Measurements from ENCODE around the gene SMG6. TPM values are rescaled to one million over a fixed set of nuclear protein-coding genes. Genes with fewer than 3 reads are reported as not detected.
A peak's percentile ranks its signal among the peaks of the same experiment; 100 is the strongest.

SMG6 gene
- total RNA-seq, 1 donor from 2014 or later = 10.3 TPM

DNA sequence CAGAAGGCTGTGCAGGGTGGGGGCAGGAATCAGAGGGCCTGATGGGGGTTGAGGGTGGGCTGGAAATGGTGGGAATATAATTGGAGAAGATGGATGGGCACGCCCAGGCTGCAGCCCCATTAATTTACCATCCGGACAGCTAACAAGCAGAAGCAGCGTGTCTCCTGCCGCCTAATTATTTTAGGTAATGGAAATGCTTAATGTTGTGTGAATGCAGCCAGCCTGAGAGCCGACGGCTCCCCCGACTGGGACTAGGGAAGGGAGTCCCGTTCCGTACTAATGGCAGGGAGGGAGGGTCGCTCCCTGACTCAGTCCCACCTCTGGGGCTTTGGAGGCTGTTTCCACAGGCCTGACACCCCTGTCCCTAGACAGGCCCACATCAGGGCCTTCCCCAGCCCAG is 266.4 kb downstream of the SMG6 start:
- no peak for DNase-seq (ENCODE audit: low spot score)
- ATAC-seq = no peak

DNA sequence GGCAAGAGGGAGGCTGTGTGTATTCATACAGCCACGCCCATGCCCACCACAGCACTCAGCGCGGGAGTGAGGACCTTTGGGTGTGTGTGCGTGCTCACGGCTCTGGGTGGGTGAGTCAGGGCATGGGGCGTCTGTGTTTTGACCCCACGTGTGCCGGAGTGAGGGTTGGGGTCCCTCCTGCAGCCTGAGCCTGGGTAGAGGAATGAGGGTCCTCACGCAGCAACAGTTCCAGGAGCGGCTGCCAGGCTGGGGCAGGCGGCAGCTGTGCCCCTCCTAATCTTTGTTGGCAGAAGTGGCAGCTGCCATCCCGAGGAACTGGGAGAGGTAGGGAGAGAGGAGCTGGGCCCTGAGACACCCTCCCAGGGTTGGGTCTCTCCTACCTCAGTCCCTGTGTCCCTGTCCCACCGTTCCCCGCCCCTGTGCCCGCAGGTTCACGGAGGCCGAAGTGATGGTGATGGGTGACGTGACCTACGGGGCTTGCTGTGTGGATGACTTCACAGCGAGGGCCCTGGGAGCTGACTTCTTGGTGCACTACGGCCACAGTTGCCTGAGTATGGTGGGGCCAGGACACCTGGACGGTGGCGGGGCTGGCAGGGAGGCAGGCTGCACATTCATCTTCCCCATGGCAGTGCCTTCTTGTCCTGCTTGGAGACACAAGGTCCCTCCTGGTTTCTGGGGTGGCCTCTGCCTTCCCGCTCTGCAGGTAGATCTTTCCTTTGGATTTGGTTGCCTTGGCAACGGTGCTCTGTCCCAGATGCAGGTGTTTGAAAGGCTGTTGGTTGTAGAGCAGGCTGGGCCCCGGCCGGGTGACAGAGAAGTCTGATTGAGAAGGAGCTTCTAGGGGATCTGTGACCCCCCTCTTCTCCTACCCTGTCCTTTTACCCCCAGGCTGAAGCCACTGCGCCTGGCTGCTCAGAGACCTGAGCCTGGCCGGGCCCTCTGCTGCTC is 267.8 kb downstream of the SMG6 start:
- ATAC-seq = no peak
- DNase-seq (ENCODE audit: low spot score) = no peak

DNA sequence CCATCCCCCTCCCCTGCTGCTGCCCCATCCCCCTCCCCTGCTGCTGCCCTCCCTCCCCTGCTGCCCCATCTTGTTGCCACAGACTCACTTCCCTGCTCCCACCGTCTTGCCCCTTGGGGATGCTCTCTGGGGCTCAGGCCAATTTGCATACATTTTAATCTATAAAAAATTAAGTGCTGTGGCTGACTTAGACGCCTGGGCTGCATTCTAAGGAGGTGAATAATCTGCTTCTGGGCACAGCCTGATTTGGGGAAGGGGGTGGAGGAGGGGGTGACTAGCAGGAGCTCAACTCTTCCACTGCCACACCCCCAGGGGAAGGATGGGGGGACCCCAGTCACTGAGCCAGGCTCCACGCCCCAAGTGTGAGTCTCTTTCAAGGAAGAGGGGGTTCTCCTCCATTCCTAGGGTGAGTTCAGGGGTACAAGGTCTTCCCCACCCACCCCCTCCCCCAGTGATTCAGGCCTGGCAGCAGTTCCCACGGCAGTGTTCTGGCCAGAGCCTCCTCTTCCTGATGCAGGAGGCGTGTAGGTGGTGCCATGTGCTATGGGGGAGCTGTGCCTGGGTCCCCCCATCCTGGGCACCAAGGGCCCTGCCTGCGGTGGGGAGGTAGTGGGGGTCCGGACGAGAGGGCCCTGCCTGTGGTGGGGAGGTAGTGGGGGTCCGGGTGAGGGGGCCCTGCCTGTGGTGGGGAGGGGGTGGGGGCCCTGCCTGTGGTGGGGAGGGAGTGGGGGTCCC is 268.6 kb downstream of the SMG6 start:
- ATAC-seq (no peak), DNase-seq (ENCODE audit: low spot score) (peak; percentile 49)

DNA sequence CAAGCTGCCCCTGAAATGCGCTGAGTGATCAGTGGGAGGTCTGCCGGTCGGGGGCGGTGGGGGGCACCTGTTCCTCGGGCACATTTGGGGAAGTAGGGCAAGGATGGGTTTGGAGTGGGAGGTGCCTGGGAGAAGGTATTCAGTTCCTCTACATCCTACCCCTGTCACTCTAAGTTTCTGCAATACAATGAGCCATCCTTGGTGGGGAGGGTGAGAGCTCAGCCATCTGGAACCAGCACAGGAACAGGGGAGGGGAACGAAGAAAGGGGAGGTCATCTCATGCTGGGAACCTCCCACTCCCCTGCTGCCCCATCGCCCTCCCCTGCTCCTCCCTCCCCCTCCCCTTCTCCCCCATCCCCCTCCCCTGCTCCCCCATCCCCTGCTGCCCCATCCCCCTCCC is 269.4 kb downstream of the SMG6 start:
- no peak for DNase-seq (ENCODE audit: low spot score)

DNA sequence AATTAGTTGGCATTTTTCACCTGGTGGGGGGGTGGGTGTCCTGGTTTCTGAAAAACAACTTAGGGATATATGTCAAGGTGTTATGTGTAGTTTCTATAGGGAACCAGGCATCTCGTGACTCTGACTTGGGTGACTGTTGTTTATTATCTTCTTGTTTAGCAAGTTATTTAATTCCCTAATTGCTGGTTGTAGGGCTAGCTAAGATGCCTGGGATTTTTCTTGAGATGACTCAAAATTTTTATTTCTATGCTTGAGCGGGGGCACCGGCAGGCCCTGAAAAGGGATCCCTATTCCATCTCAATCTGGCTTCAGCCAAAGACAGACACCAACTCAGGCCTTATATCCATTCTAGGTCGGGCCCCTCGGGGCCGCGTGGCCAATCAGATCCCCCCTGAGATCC is 270.4 kb downstream of the SMG6 start:
- no peak for ATAC-seq
- DNase-seq (ENCODE audit: low spot score) = no peak

More for the DNA sequence above, 269.4 kb downstream of the SMG6 start:
- ATAC-seq = no peak

DNA sequence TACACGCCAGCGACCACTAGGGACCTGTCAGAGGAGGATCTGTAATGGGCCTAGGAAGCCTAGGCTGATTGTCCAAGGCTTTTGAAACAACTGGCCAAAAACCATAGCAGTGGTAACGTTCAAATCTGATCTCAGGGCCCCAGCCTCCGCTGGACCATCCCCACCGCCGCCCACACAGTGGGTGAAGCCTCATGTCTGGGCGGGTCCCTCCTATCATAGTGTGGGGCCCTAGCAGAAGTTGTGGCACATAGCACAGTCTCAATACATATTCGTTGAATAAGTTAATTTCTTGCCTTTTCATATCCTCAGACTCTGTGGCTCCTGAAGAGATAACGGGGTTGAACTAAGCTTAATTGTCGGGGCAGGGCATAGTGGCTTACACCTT is 272.8 kb downstream of the SMG6 start:
- ATAC-seq = no peak
- DNase-seq (ENCODE audit: low spot score) = no peak

DNA sequence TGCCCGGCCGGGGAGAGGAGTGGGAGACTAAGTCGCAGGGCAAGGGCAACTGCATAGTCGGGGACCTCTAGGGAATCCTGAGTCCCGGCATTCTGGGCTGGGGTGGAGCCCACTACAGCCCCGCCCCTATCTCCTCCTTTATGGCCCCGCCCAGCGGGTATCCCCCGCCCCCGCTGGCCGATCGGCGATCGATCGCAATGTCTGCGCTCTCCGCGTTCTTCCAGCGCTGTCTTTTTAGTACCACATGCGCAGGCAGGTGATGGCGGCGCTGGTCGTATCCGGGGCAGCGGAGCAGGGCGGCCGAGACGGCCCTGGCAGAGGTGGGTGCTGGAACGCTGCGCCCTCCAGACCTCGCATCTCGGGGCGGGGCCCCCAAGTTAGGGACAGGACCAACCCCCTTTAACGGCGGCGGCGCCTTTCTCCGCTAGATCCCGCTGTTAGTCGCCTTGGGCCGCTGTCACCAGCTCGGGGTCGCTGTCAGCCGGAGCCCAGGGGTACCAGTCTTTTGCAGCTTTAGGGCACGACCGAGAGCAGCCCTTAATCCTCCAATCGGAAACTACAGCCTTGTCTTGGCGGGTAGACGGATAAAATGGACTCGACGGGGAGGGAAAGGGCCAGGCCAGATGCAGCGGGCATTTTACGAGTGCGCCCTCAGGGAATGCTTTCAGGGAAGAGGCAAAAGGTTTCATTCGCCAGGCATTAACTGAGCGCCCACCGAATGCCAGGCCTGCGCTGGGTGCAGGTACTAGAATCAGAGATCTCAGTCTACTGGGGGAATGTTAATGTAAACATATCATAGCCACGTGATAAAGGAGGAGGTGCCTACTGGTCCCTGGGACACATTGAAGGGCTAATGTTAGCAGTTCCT is 273.4 kb downstream of the SMG6 start, which contains the start of gene DPH1:
TSS of gene DPH1 (plus strand) at position 243 of the 868 bp plus-strand sequence. CDS start at position 260, 17 bp downstream.
- peak; percentile 90 for DNase-seq (ENCODE audit: low spot score)
- ATAC-seq = peak; percentile 81

DNA sequence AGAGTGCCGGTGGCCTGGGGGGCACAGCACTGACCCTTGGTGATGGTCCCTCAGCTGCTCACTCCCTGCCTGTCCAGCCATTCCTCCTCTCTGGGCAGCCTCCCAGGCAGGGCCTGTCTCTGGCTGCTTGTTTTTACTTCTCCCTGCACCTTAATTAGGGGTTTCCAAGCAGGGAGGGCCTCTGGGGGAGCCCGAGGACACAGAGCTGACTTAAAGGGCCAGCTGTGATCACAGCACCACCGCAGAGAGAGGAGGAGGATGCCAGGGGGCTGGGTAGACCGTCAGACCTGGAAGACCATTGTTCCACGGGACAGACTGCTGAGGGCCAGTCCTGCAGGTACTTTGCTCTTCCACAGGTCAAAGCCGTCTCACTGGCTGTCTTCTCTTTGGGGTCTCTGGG is 274.8 kb downstream of the SMG6 start:
- no peak for ATAC-seq
- DNase-seq (ENCODE audit: low spot score) = no peak

DNA sequence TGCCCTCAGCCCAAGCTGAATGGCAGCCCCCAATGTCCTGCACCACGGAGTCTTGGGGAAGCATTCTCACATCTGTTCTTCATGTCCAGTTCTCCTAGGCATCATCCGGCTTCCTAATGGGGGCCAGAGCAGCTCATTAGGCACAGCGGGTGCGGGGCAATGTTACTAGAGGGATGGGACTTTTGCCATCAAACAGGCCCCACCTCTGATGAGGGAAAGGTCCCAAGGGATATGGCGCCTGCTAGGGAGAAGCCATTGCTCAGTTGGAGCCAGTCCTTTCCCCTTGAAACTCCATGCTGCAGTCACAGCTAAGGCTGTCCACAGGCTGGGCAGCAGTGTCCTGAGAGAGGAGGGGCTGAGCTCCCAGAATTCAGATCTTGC is 275.4 kb downstream of the SMG6 start:
- DNase-seq (ENCODE audit: low spot score) (no peak), ATAC-seq (no peak)

DNA sequence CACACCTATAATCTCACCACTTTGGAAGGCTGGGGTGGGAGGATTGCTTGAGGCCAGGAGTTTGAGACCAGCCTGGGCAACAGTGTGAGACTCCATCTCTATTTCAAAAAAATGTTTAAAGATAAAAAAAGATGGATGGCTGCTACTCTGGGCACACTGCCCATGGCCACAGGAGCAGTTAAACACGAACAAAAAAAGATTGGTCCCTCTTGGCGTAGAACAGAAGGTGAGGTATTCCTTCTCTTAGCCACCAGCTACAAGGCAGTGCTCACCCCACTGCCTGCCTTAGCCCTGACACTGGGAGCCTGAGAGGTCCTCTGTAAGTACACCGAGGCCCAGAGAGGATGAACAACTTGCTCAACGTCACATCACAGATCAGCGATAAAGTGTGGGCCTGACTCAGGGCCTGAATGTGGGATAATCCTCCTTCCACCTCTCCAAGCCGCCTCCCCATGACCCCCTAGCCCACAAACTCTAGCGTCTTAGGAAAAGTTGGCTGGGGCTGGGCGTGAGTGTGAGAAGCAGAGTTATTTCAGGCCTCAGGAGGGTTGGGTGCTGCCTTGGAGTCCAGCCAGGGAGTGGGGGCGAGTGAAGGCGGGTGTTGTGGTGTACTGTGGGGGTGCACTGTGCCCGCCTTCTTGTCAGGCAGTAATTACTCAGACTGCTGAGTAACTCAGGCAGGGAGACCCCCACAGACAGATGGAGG is 275.9 kb downstream of the SMG6 start:
- DNase-seq (ENCODE audit: low spot score) = no peak
- no peak for ATAC-seq

DNA sequence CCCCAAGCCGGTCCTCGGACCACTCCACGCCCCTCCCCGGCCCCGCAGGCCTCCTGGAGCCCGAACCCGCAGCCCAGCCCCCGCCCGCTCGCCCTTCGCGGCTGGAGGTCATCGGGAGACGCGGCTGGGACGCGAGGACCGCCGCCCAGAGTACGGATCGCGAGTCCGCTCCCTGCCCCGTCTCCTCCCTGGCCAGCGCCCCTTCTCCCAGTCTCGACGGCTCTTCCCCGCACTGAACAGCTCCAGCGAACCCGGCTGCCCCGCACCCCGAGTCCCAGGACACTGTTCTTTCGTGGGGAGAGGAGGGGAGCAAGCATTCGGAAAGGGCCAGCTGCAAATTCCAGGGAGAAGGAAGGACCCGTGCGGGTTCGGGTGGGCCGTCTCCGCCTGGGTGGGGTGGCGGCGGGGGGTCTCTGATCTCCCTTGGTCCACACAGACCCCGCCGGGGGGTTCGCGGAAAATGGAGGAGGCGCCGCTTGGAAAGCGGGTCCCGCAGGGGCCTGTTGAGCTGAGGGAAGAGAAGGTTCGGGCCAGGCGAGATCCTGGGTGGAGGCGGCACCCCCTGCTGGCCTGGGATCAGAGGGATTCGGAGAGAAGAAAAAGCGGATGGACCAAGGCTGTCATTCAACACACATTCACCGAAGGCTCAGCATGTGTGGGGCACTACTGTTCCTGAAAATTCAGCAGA is 277.8 kb downstream of the SMG6 start:
- peak; percentile 62 for ATAC-seq

DNA sequence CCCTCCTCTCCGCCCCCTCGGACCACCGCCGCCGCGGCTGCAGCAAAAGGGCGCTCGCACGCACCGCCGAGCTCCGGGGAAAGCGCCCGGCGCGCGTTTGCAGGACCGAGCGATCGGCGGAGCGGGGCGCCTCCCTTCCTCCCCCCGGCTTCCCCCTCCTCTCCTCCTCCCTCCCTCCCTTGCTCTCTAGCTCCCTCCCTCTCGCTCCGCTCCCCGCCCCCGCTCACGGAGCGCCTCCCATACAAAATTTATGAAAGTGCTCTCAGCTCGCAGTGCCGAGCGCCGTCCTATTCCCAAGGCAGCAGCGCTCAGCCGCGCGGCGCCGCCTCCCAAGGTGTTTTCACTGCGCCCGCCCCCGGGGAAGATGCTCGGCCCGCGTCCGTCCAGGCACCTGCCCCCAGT is 278.4 kb downstream of the SMG6 start, which contains the start of gene RTN4RL1:
TSS of gene RTN4RL1 (minus strand) at position 115 of the 402 bp plus-strand sequence. CDS start 469 bp downstream, outside the sequence.
- ATAC-seq = peak; percentile 67
- DNase-seq (ENCODE audit: low spot score) = peak; percentile 76

More for the DNA sequence above, 277.8 kb downstream of the SMG6 start:
- DNase-seq (ENCODE audit: low spot score) = peak; percentile 77

DNA sequence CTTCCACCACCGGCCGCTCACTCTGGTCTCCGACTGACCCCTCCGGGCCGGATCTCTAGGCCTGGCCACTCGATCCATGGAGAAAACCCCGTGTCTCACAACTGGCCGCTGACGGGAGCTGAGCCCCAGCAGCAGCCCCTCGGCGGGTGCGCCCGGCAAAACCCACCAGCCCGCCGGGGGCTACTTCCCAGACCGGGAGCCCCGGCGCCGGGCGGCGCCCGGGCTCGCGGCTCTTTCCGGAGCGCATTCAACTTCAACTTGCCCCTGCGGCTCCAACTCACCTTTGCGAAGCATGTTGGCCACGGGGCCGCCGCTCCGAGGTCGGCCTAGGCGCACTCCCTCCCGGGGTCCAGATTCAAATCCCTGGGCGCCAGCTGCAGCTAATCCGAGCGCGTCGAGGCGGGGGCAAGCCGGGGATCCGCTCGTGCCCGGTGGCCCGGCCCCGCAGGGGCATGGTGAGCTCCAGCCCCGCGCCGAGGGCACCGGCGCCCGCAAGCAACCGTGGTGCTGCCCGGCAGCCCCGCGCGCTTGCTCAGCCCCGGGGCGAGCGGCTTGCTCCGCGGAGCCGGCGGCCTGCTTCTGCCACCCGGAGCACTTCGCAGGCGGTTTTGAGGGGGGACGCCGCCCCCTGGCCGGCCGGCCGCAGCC is 278.9 kb downstream of the SMG6 start:
- ATAC-seq = peak; percentile 22

DNA sequence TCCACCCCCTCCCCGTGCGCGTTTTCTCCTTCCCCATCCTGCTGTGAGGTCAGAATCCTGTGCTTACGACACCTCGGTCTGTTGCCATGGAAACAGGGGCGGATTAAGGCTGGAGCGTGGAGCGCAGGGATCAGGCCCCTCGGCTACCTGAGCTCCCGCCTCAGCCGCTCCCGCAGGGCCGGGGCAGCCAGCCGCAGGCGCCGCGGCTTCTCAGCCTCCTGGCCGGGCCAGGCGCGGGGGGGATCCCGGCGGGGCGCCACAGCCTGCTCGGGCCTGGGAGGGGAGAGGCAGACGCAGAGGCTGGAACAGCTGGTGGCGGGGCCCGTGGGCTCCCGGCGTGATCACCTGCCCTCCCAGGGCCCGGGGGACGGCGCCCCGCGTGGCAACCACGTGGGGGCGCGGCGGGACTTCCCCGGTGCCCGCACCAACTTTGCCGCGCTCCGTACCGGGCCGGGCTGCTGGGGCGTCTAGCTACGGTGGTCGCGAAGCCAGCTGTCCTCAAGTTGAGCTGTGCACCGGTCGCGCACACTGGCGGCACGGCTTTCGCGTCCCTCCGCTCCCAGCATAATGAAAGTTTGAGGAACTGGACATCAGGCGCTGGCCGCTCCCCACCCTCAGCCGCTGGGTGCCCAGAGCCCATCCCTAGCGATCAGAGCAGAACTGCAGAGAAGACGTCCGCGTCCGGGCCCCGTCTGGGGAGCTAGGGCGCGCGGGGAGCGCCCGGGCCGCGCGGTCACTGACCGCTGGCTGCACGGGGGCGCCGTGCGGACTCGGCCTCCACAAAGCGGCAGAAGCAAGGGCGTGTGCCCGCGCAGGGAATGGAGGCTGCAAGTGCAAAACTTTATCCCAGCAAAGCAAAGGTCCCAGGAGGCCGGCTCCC is 279.7 kb downstream of the SMG6 start:
- DNase-seq (ENCODE audit: low spot score) (peak; percentile 73), ATAC-seq (peak; percentile 45)

More for the DNA sequence above, 278.9 kb downstream of the SMG6 start:
- no peak for DNase-seq (ENCODE audit: low spot score)

DNA sequence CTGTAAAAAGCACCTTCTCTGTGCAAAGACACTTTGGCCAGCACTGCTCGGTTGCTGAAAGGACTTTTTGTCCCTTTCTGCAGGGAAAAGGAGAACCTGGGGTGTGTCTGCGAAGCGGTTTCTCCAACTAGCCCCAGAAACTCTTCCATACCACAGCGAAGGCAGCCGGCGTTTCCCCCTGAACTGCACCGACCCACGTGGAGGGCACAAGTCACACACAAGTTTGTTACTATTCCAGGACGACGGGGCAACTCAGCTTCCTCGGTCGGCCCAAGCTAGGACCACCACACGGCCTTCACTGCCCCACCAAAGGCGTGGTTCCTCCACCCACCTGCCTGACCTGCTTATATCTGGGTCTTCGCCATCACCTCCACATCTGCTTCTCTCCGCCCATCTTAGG is 280.3 kb downstream of the SMG6 start:
- ATAC-seq = no peak
- DNase-seq (ENCODE audit: low spot score) = no peak

DNA sequence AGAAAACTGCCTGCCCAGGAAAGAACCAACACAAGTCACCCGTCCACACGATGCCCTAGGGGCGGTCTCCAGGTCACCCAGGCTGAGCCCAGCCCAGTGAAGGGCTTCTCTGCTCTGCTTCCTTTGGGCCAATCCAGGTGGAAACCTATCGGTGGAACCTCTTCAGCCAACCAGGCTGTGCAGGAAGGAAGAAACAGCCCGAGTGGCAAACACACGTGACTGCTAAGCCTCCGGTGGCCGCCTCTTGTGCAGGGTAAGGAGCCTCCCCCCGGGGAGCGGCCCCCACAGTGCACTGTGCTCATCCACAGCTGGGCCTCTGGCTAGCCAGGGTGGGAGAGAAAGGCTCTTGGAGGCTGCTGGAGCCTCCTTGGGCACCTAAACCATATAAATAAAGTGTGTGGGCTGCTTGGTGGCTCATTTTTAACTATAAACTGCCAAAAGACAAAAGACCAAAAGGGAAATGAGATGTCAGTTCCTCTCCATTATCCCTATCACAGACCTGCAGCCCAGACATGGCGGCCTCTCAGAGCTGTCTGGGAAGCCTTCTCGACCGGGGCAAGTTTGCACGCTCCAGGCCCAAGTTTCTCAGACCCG is 280.8 kb downstream of the SMG6 start:
- DNase-seq (ENCODE audit: low spot score) (no peak), ATAC-seq (no peak)

DNA sequence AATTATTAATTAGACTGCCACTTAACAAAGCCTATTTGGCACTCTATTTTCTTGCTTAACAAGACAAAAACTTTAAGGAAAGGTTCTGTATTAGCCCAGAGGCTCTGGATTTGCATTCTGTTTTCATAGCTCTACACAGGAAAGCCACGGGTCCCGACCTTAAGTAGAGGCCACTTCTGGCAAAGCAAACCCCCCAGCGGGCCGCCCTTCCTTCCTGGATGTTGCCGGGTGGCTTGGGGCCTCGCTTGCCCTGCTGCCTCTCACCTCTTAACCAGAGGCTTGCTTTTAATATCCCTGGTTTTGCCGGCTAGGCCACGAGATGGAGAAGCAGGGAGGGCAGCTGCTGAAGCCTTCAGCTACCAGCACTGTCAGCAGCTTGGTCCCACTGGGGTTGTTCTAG is 282.9 kb downstream of the SMG6 start:
- no peak for DNase-seq (ENCODE audit: low spot score)
- no peak for ATAC-seq

DNA sequence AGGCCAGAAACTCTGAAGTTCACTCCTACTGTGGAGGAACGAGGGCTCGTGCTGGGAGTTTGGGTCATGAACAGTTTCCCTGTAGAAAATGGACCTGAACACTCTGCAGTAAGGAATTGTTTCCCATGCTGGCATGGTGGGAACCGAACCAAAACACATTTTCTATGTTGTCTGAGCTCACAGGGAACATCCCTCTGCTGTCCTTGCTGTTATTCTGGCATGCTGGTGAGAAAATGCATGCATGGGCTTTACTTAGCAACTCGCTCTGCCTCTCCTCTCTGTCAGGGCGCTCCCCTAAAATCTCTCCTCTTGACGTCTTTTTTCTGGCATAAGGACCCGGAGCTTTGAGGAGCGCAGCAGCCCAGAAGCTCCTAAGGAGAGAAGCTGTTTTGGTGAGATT is 283.9 kb downstream of the SMG6 start:
- ATAC-seq = no peak
- DNase-seq (ENCODE audit: low spot score) = no peak
